DMS79 treated with DMSO at 0.1 percent for 48 hours (cell line): ENCODE measurements around the gene SYNGR1.
"Not testable (repeated sequence)": the region's sequence is repeated elsewhere in the genome, so short reads cannot be mapped to it uniquely, and the experiment has no call there.

Experiments
- DNase-seq: peaks from one replicate; lab custom pipeline; 2025; lab: John Stamatoyannopoulos, UW

Gene SYNGR1

GRCh38 chr22:39351689-39352214, 2.0 kb downstream of the SYNGR1 start:
- DNase-seq: no peak

- DNase-seq: no peak
Observed at GRCh38 chr22:39352306-39352891, 2.6 kb downstream of the SYNGR1 start.

- no peak for DNase-seq
Observed at GRCh38 chr22:39353346-39353745, 3.6 kb downstream of the SYNGR1 start.

- no peak for DNase-seq
Observed at GRCh38 chr22:39355080-39355479, 5.3 kb downstream of the SYNGR1 start.

GRCh38 chr22:39355805-39356204, 6.0 kb downstream of the SYNGR1 start:
- DNase-seq: not testable (repeated sequence)

GRCh38 chr22:39356464-39356863, 6.7 kb downstream of the SYNGR1 start:
- DNase-seq: no peak

GRCh38 chr22:39357110-39358108, 7.6 kb downstream of the SYNGR1 start:
- DNase-seq: not testable (repeated sequence)

- DNase-seq: not testable (repeated sequence)
Observed at GRCh38 chr22:39358197-39358596, 8.4 kb downstream of the SYNGR1 start.

- no peak for DNase-seq
Observed at GRCh38 chr22:39359659-39360195, 9.9 kb downstream of the SYNGR1 start.

GRCh38 chr22:39360242-39360641, 10.5 kb downstream of the SYNGR1 start:
- no peak for DNase-seq

GRCh38 chr22:39360674-39361413, 11.1 kb downstream of the SYNGR1 start:
- no peak for DNase-seq

- DNase-seq: no peak
Observed at GRCh38 chr22:39361496-39361895, 11.7 kb downstream of the SYNGR1 start.

- DNase-seq: no peak
Observed at GRCh38 chr22:39362271-39362670, 12.5 kb downstream of the SYNGR1 start.

GRCh38 chr22:39362932-39363331, 13.1 kb downstream of the SYNGR1 start:
- DNase-seq: no peak

GRCh38 chr22:39363751-39364515, 14.1 kb downstream of the SYNGR1 start:
- no peak for DNase-seq

GRCh38 chr22:39364714-39365491, 15.1 kb downstream of the SYNGR1 start:
- DNase-seq: no peak

- DNase-seq: no peak
Observed at GRCh38 chr22:39365492-39365780, 15.6 kb downstream of the SYNGR1 start.

GRCh38 chr22:39367035-39367434, 17.2 kb downstream of the SYNGR1 start:
- DNase-seq: no peak

GRCh38 chr22:39368461-39368911, 18.7 kb downstream of the SYNGR1 start:
- DNase-seq: no peak

GRCh38 chr22:39369186-39369585, 19.4 kb downstream of the SYNGR1 start:
- no peak for DNase-seq

GRCh38 chr22:39369586-39369985, 19.8 kb downstream of the SYNGR1 start:
- DNase-seq: no peak
